OCI-LY7 (cell line): ENCODE measurements around the gene TTC34. TPM values are rescaled to one million over a fixed set of nuclear protein-coding genes. Genes with fewer than 3 reads are reported as not detected.

Experiments
- BruUV-seq: library from RNA; stranded (reverse); fragments of 400-500 nt; replicated peaks from 2 replicates; lab custom pipeline; 2021; lab: Mats Ljungman, UMichigan
- CTCF ChIA-PET: fragments of 300-600 bp; sonication (Branson Sonifier 250); formaldehyde crosslinking; loops from one replicate; lab custom pipeline; 2022; ENCODE audit warnings: antibody characterized with exemption; ENCODE audit not compliant: unreplicated experiment; lab: Charles Lee
- POLR2A ChIA-PET: fragments of 300-600 bp; sonication (Branson Sonifier 250); formaldehyde crosslinking; loops from one replicate; lab custom pipeline; 2022; ENCODE audit warnings: antibody characterized with exemption; lab: Charles Lee
- DNase-seq: peaks from one replicate; pipeline ENCODE4 v3.0.0-alpha.2; 2015; ENCODE audit warnings: low spot score
- H2AFZ ChIP-seq: fragments of 200-600 bp; sonication (generic), shearing (Covaris generic); 2 replicates; pipeline ENCODE4 v1.6.1; 2014; ENCODE audit warnings: mild to moderate bottlenecking, antibody characterized with exemption, low read length, moderate library complexity
- H3K27ac ChIP-seq: fragments of 200-600 bp; sonication (generic); 2 replicates; pipeline ENCODE4 v1.5.1; 2014; ENCODE audit warnings: mixed run types, low read depth, mild to moderate bottlenecking, moderate library complexity, low read length, inconsistent platforms; ENCODE audit not compliant: poor library complexity, severe bottlenecking
- H3K36me3 ChIP-seq: fragments of 200-600 bp; sonication (generic); 2 replicates; pipeline ENCODE4 v1.6.1; 2014; ENCODE audit warnings: mild to moderate bottlenecking, antibody characterized with exemption, low read length, moderate library complexity, mixed read lengths; ENCODE audit not compliant: insufficient read depth
- H3K4me1 ChIP-seq: fragments of 200-600 bp; sonication (generic); 2 replicates; pipeline ENCODE4 v1.5.1; 2014; ENCODE audit warnings: mild to moderate bottlenecking, low read length; ENCODE audit not compliant: insufficient read depth, poor library complexity, severe bottlenecking
- H3K4me2 ChIP-seq: fragments of 200-600 bp; sonication (generic); 2 replicates; pipeline ENCODE4 v1.6.1; 2014; ENCODE audit warnings: mild to moderate bottlenecking, low read length
- H3K4me3 ChIP-seq: fragments of 200-600 bp; sonication (generic); 2 replicates; pipeline ENCODE4 v1.5.1; 2014; ENCODE audit warnings: mild to moderate bottlenecking, low read depth, low read length; ENCODE audit not compliant: poor library complexity, severe bottlenecking
- H3K79me2 ChIP-seq: fragments of 200-600 bp; sonication (generic); 2 replicates; pipeline ENCODE4 v1.6.1; 2016; ENCODE audit warnings: low read depth, mild to moderate bottlenecking, low read length, moderate library complexity, mixed read lengths; ENCODE audit not compliant: insufficient read depth
- H3K9me2 ChIP-seq: fragments of 200-600 bp; sonication (generic); 2 replicates; pipeline ENCODE4 v1.6.1; 2016; ENCODE audit warnings: mild to moderate bottlenecking, low read length, mixed read lengths; ENCODE audit not compliant: insufficient read depth
- H3K9me3 ChIP-seq: fragments of 200-600 bp; sonication (generic); 2 replicates; pipeline ENCODE4 v1.6.1; 2014; ENCODE audit warnings: mild to moderate bottlenecking, mixed run types, low read length, mixed read lengths
- H4K20me1 ChIP-seq: fragments of 200-600 bp; sonication (generic); 2 replicates; pipeline ENCODE4 v1.6.1; 2014; ENCODE audit warnings: mild to moderate bottlenecking, antibody characterized with exemption, low read length, moderate library complexity, mixed read lengths; ENCODE audit not compliant: insufficient read depth
- CTCF ChIP-seq: fragments of 200-600 bp; sonication (generic); conservative IDR thresholded peaks from 2 replicates; pipeline ENCODE4 v1.5.1; 2014; ENCODE audit warnings: mild to moderate bottlenecking, antibody characterized with exemption, low read length, moderate library complexity, mixed read lengths
- EZH2phosphoT487 ChIP-seq: fragments of 200-600 bp; sonication (generic); IDR thresholded peaks from 2 replicates; pipeline ENCODE4 v1.6.1; 2018; ENCODE audit warnings: low read depth, borderline replicate concordance, mild to moderate bottlenecking, mixed run types, antibody characterized with exemption, low read length, moderate library complexity, mixed read lengths
- intact Hi-C: fragments of 100-400 bp; cut with micrococcal nuclease; formaldehyde crosslinking; loops from one replicate; pipeline ENCODE4 v1.10.0; 2022; ENCODE audit not compliant: unreplicated experiment
- total RNA-seq, 2 experiments: library from RNA; depleted of rRNA in 1 of 2; stranded (reverse); fragments of >200 nt in 1 of 2; shearing (Covaris generic) in 1 of 2; gene quantifications; 2 replicates each; pipeline ENCODE4 v1.2.3, GENCODE V29; 2014 to 2022

TTC34 gene
- total RNA-seq, 2 experiments from 2014 or later = 1.1 to 2.2 TPM

GRCh38 chr1:2632051-2632430 lies 169.5 kb downstream of the TTC34 start:
- Histone ChIP-seq H3K27ac (no peak overlapping the region), H3K4me3 (no peak overlapping the region), H3K79me2 (no peaks in the 10 kb centered on the region), H3K36me3 (no peaks in the 10 kb centered on the region), H3K4me1 (no peaks in the 10 kb centered on the region), H2AFZ (no peak overlapping the region), H3K9me2 (no peaks in the 10 kb centered on the region), H3K9me3 (peaks cover 9% of the 10 kb centered on the region; the same call in 1 of the 2 replicates), H3K4me2 (no peak overlapping the region), H4K20me1 (no peaks in the 10 kb centered on the region)
- ChIA-PET CTCF (interaction anchor here (0.5 to 0.6 kb wide), 2 partner anchors 140 to 1522 kb away, joined by 4 to 5 read pairs; no protein-coding TSS in a partner anchor), POLR2A (no interaction called here)
- no TSS peak for BruUV-seq
- DNase-seq = no peak
- intact Hi-C loops = no loop called here
- TF ChIP-seq CTCF (no peak), EZH2phosphoT487 (no peak)

GRCh38 chr1:2631136-2632050 lies 170.1 kb downstream of the TTC34 start:
- H3K9me3 ChIP-seq = peaks cover 2% of the 10 kb centered on the region; the same call in 1 of the 2 replicates
- H3K9me2 ChIP-seq = no peaks in the 10 kb centered on the region
- DNase-seq = no peak
- no peak overlapping the region for H3K4me3 ChIP-seq
- intact Hi-C loops = no loop called here
- CTCF ChIA-PET = interaction anchor here (0.5 kb wide), 1 partner anchor 139 kb away, joined by 5 read pairs; no protein-coding TSS in a partner anchor
- no peak overlapping the region for H3K27ac ChIP-seq
- TF ChIP-seq EZH2phosphoT487 (no peak), CTCF (no peak)
- H3K36me3 ChIP-seq = no peaks in the 10 kb centered on the region
- no peaks in the 10 kb centered on the region for H4K20me1 ChIP-seq
- no peaks in the 10 kb centered on the region for H3K79me2 ChIP-seq
- H3K4me2 ChIP-seq = no peak overlapping the region
- H3K4me1 ChIP-seq = no peaks in the 10 kb centered on the region
- H2AFZ ChIP-seq = no peak overlapping the region
- no TSS peak for BruUV-seq
- POLR2A ChIA-PET = no interaction called here
